Esophagus squamous epithelium (tissue), 5 donors: ENCODE measurements around the gene CIITA. TPM values are rescaled to one million over a fixed set of nuclear protein-coding genes. Genes with fewer than 3 reads are reported as not detected.
A peak's percentile ranks its signal among the peaks of the same experiment; 100 is the strongest.
"Not testable (repeated sequence)": the region's sequence is repeated elsewhere in the genome, so short reads cannot be mapped to it uniquely, and the experiment has no call there.

Source experiments
- DNase-seq: peaks from one replicate; lab custom pipeline; 2025; lab: John Stamatoyannopoulos, UW
- H3K27ac ChIP-seq, 4 donors: fragments of 200-600 bp; sonication (generic); one replicate each; pipeline ENCODE4 v1.5.1; 2016 to 2019; ENCODE audit warnings: mild to moderate bottlenecking in 1 of 4
- H3K27me3 ChIP-seq, 4 donors: fragments of 200-600 bp; sonication (generic); 1 replicate in 3 of 4; 2 replicates in 1 of 4; pipeline versions ENCODE4 v1.5.1 to v1.6.0; 2017 to 2021; ENCODE audit warnings: antibody characterized with exemption in 1 of 4
- H3K36me3 ChIP-seq, 3 donors: fragments of 200-600 bp; sonication (generic); one replicate each; pipeline ENCODE4 v1.5.1; 2016 to 2019
- H3K4me1 ChIP-seq, 3 donors: fragments of 200-600 bp; sonication (generic); one replicate each; pipeline ENCODE4 v1.5.1; 2017 to 2019
- H3K4me3 ChIP-seq, 4 donors: fragments of 200-600 bp; sonication (generic); 1 replicate in 3 of 4; 2 replicates in 1 of 4; pipeline ENCODE4 v1.5.1; 2016 to 2019; ENCODE audit warnings: mild to moderate bottlenecking in 2 of 4, moderate library complexity in 1 of 4
- H3K9me3 ChIP-seq, 3 donors: fragments of 200-600 bp; sonication (generic); one replicate each; pipeline ENCODE4 v1.5.1; 2016 to 2019
- CTCF ChIP-seq, 6 experiments: fragments of 450-650 bp in 4 of 6; fragments of 200-600 bp in 2 of 6; sonication (generic) in 2 of 6; IDR thresholded peaks; one replicate each; pipeline ENCODE4 v1.5.1; 2016 to 2019; ENCODE audit warnings: antibody characterized with exemption in 6 of 6, mild to moderate bottlenecking in 4 of 6, moderate library complexity in 4 of 6
- POLR2A ChIP-seq, 4 donors: fragments of 450-650 bp; IDR thresholded peaks; one replicate each; pipeline ENCODE4 v1.6.1; 2017; ENCODE audit warnings: antibody characterized with exemption in 4 of 4, mild to moderate bottlenecking in 4 of 4, moderate library complexity in 3 of 4
- WGBS, 2 donors: methylation state at CpG; one replicate each; pipeline ENCODE4 v1.1.5; 2018; 5-methylcytosine and 5-hydroxymethylcytosine counted together
- intact Hi-C: fragments of 100-400 bp; cut with DNase I; formaldehyde crosslinking; loops from one replicate; pipeline ENCODE4 v1.15.0; 2022
- total RNA-seq, 4 donors: library from RNA; depleted of rRNA; stranded (reverse); fragments of >200 nt; gene quantifications; one replicate each; pipeline ENCODE4 v1.1.0, GENCODE V29; 2016
- donor health status: DM: yes; HTN: yes; CAD: no.

The CIITA gene
- total RNA-seq, 4 donors from 2014 or later = 3.2 to 12.6 (median 5.7) TPM

- intact Hi-C loops = no loop called here
- DNase-seq = no peak
- Histone ChIP-seq H3K9me3 (no peaks in the 10 kb centered on the region), H3K27me3 (no peaks in the 10 kb centered on the region), H3K4me3 (no peak overlapping the region), H3K4me1 (peaks cover 0 to 55% (median 15%) of the 10 kb centered on the region in 3 donors), H3K36me3 (peaks cover 0 to 45% (median 20%) of the 10 kb centered on the region in 3 donors), H3K27ac (peak overlapping the region in 2 of 4 donors; percentile 27 to 40)
- TF ChIP-seq CTCF (IDR thresholded peaks at IDR 0.05) (no peak), POLR2A (IDR thresholded peaks at IDR 0.05) (no peak)
- 75 to 85% methylated on average over 5 to 6 of the region's 14 CpGs for WGBS, 2 donors
Measured at GRCh38 chr16:10922328-10923145, 45.5 kb downstream of the CIITA start.

GRCh38 chr16:10923146-10923649 lies 46.2 kb downstream of the CIITA start:
- Histone ChIP-seq H3K4me3 (no peak overlapping the region), H3K27ac (peak overlapping the region in 3 of 4 donors; percentile 18 to 27 (median 27)), H3K4me1 (peaks cover 0 to 48% (median 15%) of the 10 kb centered on the region in 3 donors), H3K9me3 (no peaks in the 10 kb centered on the region), H3K27me3 (no peaks in the 10 kb centered on the region), H3K36me3 (peaks cover 0 to 52% (median 22%) of the 10 kb centered on the region in 3 donors)
- TF ChIP-seq CTCF (IDR thresholded peaks at IDR 0.05) = no peak
- TF ChIP-seq POLR2A (IDR thresholded peaks at IDR 0.05) = no peak
- 73 to 92% methylated on average over 5 to 6 of the region's 10 CpGs for WGBS, 2 donors
- intact Hi-C loops = no loop called here
- DNase-seq = no peak

GRCh38 chr16:10923650-10924214 lies 46.7 kb downstream of the CIITA start:
- intact Hi-C loops = no loop called here

GRCh38 chr16:10925285-10925684 lies 48.3 kb downstream of the CIITA start:
- Histone ChIP-seq H3K4me1 (peaks cover 0 to 49% (median 16%) of the 10 kb centered on the region in 3 donors), H3K36me3 (peaks cover 0 to 71% (median 22%) of the 10 kb centered on the region in 3 donors)
- DNase-seq, H3K9me3 ChIP-seq, H3K4me3 ChIP-seq, H3K27ac ChIP-seq, intact Hi-C loops, H3K27me3 ChIP-seq: not testable (repeated sequence)
- WGBS, 2 donors = 84 to 88% methylated on average over 3 of the region's 3 CpGs

More at GRCh38 chr16:10923650-10924214, 46.7 kb downstream of the CIITA start:
- no peak for DNase-seq
- Histone ChIP-seq H3K9me3 (no peaks in the 10 kb centered on the region), H3K27me3 (no peaks in the 10 kb centered on the region), H3K4me1 (peaks cover 0 to 43% (median 10%) of the 10 kb centered on the region in 3 donors), H3K36me3 (peaks cover 0 to 57% (median 22%) of the 10 kb centered on the region in 3 donors), H3K4me3 (no peak overlapping the region), H3K27ac (peak overlapping the region in 3 of 4 donors; percentile 18 to 34 (median 27))
- WGBS, 2 donors = 38 to 94% methylated on average over 2 to 9 of the region's 14 CpGs
- no peak for TF ChIP-seq CTCF (IDR thresholded peaks at IDR 0.05)
- no peak for TF ChIP-seq POLR2A (IDR thresholded peaks at IDR 0.05)

GRCh38 chr16:10926094-10926493 lies 49.1 kb downstream of the CIITA start:
- no peak overlapping the region for H3K4me3 ChIP-seq
- H3K9me3 ChIP-seq = no peaks in the 10 kb centered on the region
- intact Hi-C loops = no loop called here
- no peak overlapping the region for H3K27ac ChIP-seq
- H3K4me1 ChIP-seq = peaks cover 0 to 46% (median 16%) of the 10 kb centered on the region in 3 donors
- TF ChIP-seq CTCF (IDR thresholded peaks at IDR 0.05) (no peak), POLR2A (IDR thresholded peaks at IDR 0.05) (no peak)
- DNase-seq = no peak
- peaks cover 0 to 78% (median 22%) of the 10 kb centered on the region in 3 donors for H3K36me3 ChIP-seq
- no peaks in the 10 kb centered on the region for H3K27me3 ChIP-seq
- 0 to 100% methylated on average over 1 to 2 of the region's 4 CpGs for WGBS, 2 donors
